Tibial nerve (tissue), 4 donors: ENCODE data around the gene MDM4.

Experiments
- EP300 ChIP-seq, 2 donors: sonication (generic); formaldehyde crosslinking; IDR thresholded peaks; one replicate each; pipeline ENCODE4 v1.6.1; 2017; ENCODE audit warnings: antibody characterized with exemption in 2 of 2, mild to moderate bottlenecking in 1 of 2
- POLR2A ChIP-seq, 2 donors: fragments of 450-650 bp; IDR thresholded peaks; one replicate each; pipeline ENCODE4 v1.6.1; 2017; ENCODE audit warnings: antibody characterized with exemption in 2 of 2, mild to moderate bottlenecking in 2 of 2, moderate library complexity in 2 of 2
- TF ChIP-seq, protein P1 (sequence below), 5 experiments: fragments of 200-600 bp in 3 of 5; fragments of 450-650 bp in 2 of 5; sonication (generic) in 3 of 5; IDR thresholded peaks; one replicate each; pipeline ENCODE4 v1.5.1; 2016 to 2019; ENCODE audit warnings: antibody characterized with exemption in 5 of 5, mild to moderate bottlenecking in 3 of 5, moderate library complexity in 2 of 5

- TF ChIP-seq, protein P1, sequence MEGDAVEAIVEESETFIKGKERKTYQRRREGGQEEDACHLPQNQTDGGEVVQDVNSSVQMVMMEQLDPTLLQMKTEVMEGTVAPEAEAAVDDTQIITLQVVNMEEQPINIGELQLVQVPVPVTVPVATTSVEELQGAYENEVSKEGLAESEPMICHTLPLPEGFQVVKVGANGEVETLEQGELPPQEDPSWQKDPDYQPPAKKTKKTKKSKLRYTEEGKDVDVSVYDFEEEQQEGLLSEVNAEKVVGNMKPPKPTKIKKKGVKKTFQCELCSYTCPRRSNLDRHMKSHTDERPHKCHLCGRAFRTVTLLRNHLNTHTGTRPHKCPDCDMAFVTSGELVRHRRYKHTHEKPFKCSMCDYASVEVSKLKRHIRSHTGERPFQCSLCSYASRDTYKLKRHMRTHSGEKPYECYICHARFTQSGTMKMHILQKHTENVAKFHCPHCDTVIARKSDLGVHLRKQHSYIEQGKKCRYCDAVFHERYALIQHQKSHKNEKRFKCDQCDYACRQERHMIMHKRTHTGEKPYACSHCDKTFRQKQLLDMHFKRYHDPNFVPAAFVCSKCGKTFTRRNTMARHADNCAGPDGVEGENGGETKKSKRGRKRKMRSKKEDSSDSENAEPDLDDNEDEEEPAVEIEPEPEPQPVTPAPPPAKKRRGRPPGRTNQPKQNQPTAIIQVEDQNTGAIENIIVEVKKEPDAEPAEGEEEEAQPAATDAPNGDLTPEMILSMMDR (IDR thresholded peaks at IDR 0.05) = no peak
- TF ChIP-seq POLR2A (IDR thresholded peaks at IDR 0.05) (no peak), EP300 (IDR thresholded peaks at IDR 0.05) (no peak)
Measured at GRCh38 chr1:204532832-204533231, 16.6 kb downstream of the MDM4 start.
